PC-9 (cell line): ENCODE data around the gene CKS1B. TPM values are rescaled to one million over a fixed set of nuclear protein-coding genes. Genes with fewer than 3 reads are reported as not detected.

Experiments used
- Bru-seq: library from RNA; stranded (reverse); fragments of 400-500 nt; gene quantifications from one replicate; lab custom pipeline; 2021; lab: Mats Ljungman, UMichigan
- BruChase-seq, 2 experiments: library from RNA; stranded (reverse); fragments of 400-500 nt; gene quantifications; one replicate each; lab custom pipeline; 2021; lab: Mats Ljungman, UMichigan
- BruUV-seq: library from RNA; stranded (reverse); fragments of 400-500 nt; replicated peaks from 2 replicates; lab custom pipeline; 2021; lab: Mats Ljungman, UMichigan
- CTCF ChIA-PET: fragments of 300-600 bp; sonication (Branson Sonifier 250); formaldehyde crosslinking; loops from one replicate; lab custom pipeline; 2022; ENCODE audit warnings: antibody characterized with exemption; lab: Charles Lee
- POLR2A ChIA-PET: fragments of 300-600 bp; sonication (Branson Sonifier 250); formaldehyde crosslinking; loops from one replicate; lab custom pipeline; 2022; ENCODE audit warnings: antibody characterized with exemption; ENCODE audit not compliant: unreplicated experiment; lab: Charles Lee
- DNase-seq, 2 experiments: peaks; one replicate each; pipeline versions ENCODE4 v3.0.0 to v3.0.0-alpha.2; 2015 to 2022; ENCODE audit warnings: mixed read lengths in 1 of 2
- H2AFZ ChIP-seq: fragments of 200-600 bp; sonication (generic); 2 replicates; pipeline ENCODE4 v1.8.1; 2017; ENCODE audit warnings: antibody characterized with exemption
- H3F3A ChIP-seq: fragments of 200-600 bp; sonication (generic); 2 replicates; pipeline ENCODE4 v1.8.1; 2017; ENCODE audit warnings: antibody characterized with exemption, mild to moderate bottlenecking, low read depth; ENCODE audit not compliant: insufficient read depth
- H3K27ac ChIP-seq: fragments of 200-600 bp; sonication (generic); 2 replicates; pipeline ENCODE4 v1.6.1; 2016; ENCODE audit warnings: mixed run types
- H3K27me3 ChIP-seq: fragments of 200-600 bp; sonication (generic); 2 replicates; pipeline ENCODE4 v1.6.1; 2016; ENCODE audit warnings: low read depth, mixed run types; ENCODE audit not compliant: insufficient read depth
- H3K36me3 ChIP-seq: fragments of 200-600 bp; sonication (generic); 2 replicates; pipeline ENCODE4 v1.6.1; 2016; ENCODE audit warnings: low read depth, mixed run types
- H3K4me1 ChIP-seq: fragments of 200-600 bp; sonication (generic); replicated peaks from 2 replicates; pipeline ENCODE4 v1.6.1; 2016; ENCODE audit warnings: mixed run types; ENCODE audit not compliant: insufficient read depth
- H3K4me2 ChIP-seq: fragments of 200-600 bp; sonication (generic); 2 replicates; pipeline ENCODE4 v1.6.1; 2017; ENCODE audit warnings: mixed run types
- H3K4me3 ChIP-seq: fragments of 200-600 bp; sonication (generic); 2 replicates; pipeline ENCODE4 v1.6.1; 2016; ENCODE audit warnings: mixed run types
- H3K79me2 ChIP-seq: fragments of 200-600 bp; sonication (generic); 2 replicates; pipeline ENCODE4 v1.6.1; 2017; ENCODE audit warnings: low read depth, mixed run types
- H3K9me2 ChIP-seq: fragments of 200-600 bp; sonication (generic); 2 replicates; pipeline ENCODE4 v1.8.1; 2017; ENCODE audit warnings: mild to moderate bottlenecking; ENCODE audit not compliant: insufficient read depth
- H3K9me3 ChIP-seq: fragments of 200-600 bp; sonication (generic); 2 replicates; pipeline ENCODE4 v1.8.1; 2016; ENCODE audit warnings: low read depth; ENCODE audit not compliant: insufficient read depth
- H4K20me1 ChIP-seq: fragments of 200-600 bp; sonication (generic); 2 replicates; pipeline ENCODE4 v1.8.1; 2017; ENCODE audit not compliant: insufficient read depth
- EZH2 ChIP-seq: fragments of 200-600 bp; sonication (generic); IDR thresholded peaks from 2 replicates; pipeline ENCODE4 v1.8.0; 2017; ENCODE audit warnings: antibody characterized with exemption, low read depth
- intact Hi-C: fragments of 100-400 bp; cut with micrococcal nuclease; formaldehyde crosslinking; loops from one replicate; pipeline ENCODE4 v1.10.0; 2022; ENCODE audit not compliant: unreplicated experiment
- long read RNA-seq: library from polyadenylated mRNA; stranded (forward); transcript quantifications from one replicate; pipeline ENCODE4 v2.0.0, GENCODE V29; 2022
- total RNA-seq: library from RNA; stranded (reverse); gene quantifications from 2 replicates; pipeline ENCODE4 v1.2.3, GENCODE V29; 2021
- TF ChIP-seq, protein P1 (sequence below): fragments of 200-600 bp; sonication (generic); conservative IDR thresholded peaks from 2 replicates; pipeline ENCODE4 v1.6.1; 2017; ENCODE audit warnings: mixed run types, antibody characterized with exemption, mild to moderate bottlenecking, moderate library complexity

Gene CKS1B
- 236 and 300 TPM in 2 replicates for total RNA-seq
- Bru-seq, nascent RNA: percentile 97 among the genes with signal in this experiment
- percentile 95 among the genes with signal in this experiment for BruChase-seq, experiment 1, labeled RNA remaining after a 2-hour chase
- percentile 98 among the genes with signal in this experiment for BruChase-seq, experiment 2, labeled RNA remaining after a 6-hour chase
- long read RNA-seq, transcript CKS1B-201 (3 exons, 759 nt): major isoform, 421 of 696 reads
- long read RNA-seq, transcript CKS1B-204 (2 exons, 1,166 nt): minor isoform, 225 of 696 reads
- long read RNA-seq, transcript CKS1B-203 (3 exons, 912 nt): minor isoform, 15 of 696 reads
- long read RNA-seq, partial matches to known transcripts: 5 of 696 reads
- long read RNA-seq, other reads (novel, unspliced or antisense): 29 of 696 reads

GRCh38 chr1:154974102-154974807 is at the start of gene CKS1B:
TSS of gene CKS1B (plus strand) at chr1:154974681. CDS start at chr1:154974746, 65 bp downstream.
- H4K20me1 ChIP-seq: peaks cover 6% of the 10 kb centered on the region; the same call in 1 of the 2 replicates
- peak within 1 kb of the TSS; percentile 93 for H3K4me2 ChIP-seq
- peak within 1 kb of the TSS; percentile 97 for H3K27ac ChIP-seq
- no peaks in the 10 kb centered on the region for H3K27me3 ChIP-seq
- H3K79me2 ChIP-seq: peaks cover 69% of the 10 kb centered on the region
- no peaks in the 10 kb centered on the region for H3K9me2 ChIP-seq
- H2AFZ ChIP-seq: peak within 1 kb of the TSS; percentile 53
- no TSS peak for BruUV-seq
- ChIA-PET CTCF (interaction anchor here (0.6 to 1.5 kb wide), 3 partner anchors 9 to 111 kb away, joined by 3 to 22 read pairs (median 5); partner anchors contain the start of gene FLAD1), POLR2A (interaction anchor here (0.5 to 1.0 kb wide), 7 partner anchors 10 to 1016 kb away, joined by 3 to 26 read pairs (median 4); partner anchors contain the start of genes CRTC2 and PBXIP1)
- H3K36me3 ChIP-seq: peaks cover 19% of the 10 kb centered on the region
- TF ChIP-seq EZH2: no peak
- TF ChIP-seq, protein P1, sequence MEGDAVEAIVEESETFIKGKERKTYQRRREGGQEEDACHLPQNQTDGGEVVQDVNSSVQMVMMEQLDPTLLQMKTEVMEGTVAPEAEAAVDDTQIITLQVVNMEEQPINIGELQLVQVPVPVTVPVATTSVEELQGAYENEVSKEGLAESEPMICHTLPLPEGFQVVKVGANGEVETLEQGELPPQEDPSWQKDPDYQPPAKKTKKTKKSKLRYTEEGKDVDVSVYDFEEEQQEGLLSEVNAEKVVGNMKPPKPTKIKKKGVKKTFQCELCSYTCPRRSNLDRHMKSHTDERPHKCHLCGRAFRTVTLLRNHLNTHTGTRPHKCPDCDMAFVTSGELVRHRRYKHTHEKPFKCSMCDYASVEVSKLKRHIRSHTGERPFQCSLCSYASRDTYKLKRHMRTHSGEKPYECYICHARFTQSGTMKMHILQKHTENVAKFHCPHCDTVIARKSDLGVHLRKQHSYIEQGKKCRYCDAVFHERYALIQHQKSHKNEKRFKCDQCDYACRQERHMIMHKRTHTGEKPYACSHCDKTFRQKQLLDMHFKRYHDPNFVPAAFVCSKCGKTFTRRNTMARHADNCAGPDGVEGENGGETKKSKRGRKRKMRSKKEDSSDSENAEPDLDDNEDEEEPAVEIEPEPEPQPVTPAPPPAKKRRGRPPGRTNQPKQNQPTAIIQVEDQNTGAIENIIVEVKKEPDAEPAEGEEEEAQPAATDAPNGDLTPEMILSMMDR: no peak
- intact Hi-C loops: loop anchor here (1.0 to 5.0 kb wide), 3 partner anchors 43 to 348 kb away; partner anchors contain the start of genes RUSC1 and SLC50A1
- peak within 1 kb of the TSS; percentile 87 for H3K4me3 ChIP-seq
- DNase-seq: peak; percentile 96 to 100
- peaks cover 65% of the 10 kb centered on the region for H3F3A ChIP-seq
- peaks cover 48% of the 10 kb centered on the region for H3K4me1 ChIP-seq
- H3K9me3 ChIP-seq: no peaks in the 10 kb centered on the region

DNA sequence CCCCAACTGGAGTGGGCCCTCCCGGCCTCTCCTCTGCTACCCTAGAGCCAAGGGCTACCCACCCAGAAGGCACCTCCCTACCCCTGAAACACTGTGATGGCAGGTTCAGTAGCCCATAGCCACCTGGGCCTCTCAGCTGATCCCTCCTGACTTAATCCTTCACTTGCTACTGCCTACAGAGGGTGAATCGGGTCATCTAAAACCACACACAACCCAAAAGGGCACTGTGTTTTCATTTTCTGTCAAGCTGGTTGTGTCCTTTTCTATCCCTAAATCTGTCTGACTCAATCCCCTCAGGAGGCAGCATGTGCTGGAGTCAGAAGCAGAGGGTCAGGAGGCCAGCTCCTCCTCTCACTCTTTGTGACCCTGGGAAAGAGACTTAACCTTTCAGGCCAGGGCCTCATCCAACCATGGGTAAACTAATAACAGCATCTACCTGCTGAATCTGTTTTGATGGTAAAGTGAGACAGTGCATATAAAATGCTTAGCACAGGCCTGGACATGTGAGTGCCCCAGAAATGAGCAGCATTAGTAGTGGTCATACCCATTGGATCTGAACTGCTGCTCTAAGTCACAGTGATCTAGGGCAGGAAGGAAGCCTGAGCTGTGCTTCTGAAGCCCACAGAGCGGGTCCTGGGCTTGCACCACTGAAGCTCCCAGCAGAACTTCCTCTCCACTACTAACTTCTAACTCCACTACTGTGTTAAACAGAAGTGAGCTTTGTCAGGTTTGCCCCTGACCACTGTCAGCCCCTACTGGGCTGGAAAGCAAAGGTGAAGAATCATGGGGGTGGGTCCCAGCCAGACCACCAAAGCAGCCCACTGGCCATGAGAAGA is 48.9 kb upstream of the CKS1B start:
- ChIA-PET POLR2A (no interaction called here), CTCF (no interaction called here)
- DNase-seq: no peak
- H3K27ac ChIP-seq: no peak overlapping the region
- no peaks in the 10 kb centered on the region for H4K20me1 ChIP-seq
- intact Hi-C loops: no loop called here
- BruUV-seq: no TSS peak
- no peak overlapping the region for H2AFZ ChIP-seq
- no peaks in the 10 kb centered on the region for H3K9me2 ChIP-seq
- H3K4me1 ChIP-seq: no peaks in the 10 kb centered on the region
- no peak overlapping the region for H3K4me2 ChIP-seq
- no peaks in the 10 kb centered on the region for H3K79me2 ChIP-seq
- no peaks in the 10 kb centered on the region for H3K9me3 ChIP-seq
- no peaks in the 10 kb centered on the region for H3F3A ChIP-seq
- TF ChIP-seq EZH2: no peak
- H3K4me3 ChIP-seq: no peak overlapping the region
- H3K36me3 ChIP-seq: peaks cover 4% of the 10 kb centered on the region; the same call in 1 of the 2 replicates
- no peaks in the 10 kb centered on the region for H3K27me3 ChIP-seq

DNA sequence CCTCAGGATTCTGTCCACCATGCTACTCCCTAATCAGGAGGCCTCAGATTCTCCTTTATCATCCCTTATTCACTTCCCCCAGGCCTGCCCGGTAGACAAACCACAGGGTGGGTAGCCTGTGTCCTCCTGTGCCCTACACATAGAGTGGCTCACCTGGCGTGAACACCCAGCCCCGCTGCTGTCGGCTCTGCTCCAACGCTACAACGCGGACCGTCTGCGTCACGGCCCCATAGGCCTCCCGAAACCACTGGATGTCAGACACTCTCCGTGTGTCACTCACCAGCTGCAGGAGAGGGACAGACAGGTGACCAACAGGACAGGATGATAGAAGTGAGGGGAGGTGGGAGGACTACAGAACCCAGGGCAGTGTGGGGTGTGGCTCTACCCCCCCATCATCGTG is 48.3 kb upstream of the CKS1B start:
- intact Hi-C loops: no loop called here
- POLR2A ChIA-PET: no interaction called here
- Histone ChIP-seq H2AFZ (no peak overlapping the region), H3K9me3 (no peaks in the 10 kb centered on the region), H3K79me2 (no peaks in the 10 kb centered on the region), H3K36me3 (peaks cover 4% of the 10 kb centered on the region; the same call in 1 of the 2 replicates), H3K4me1 (no peaks in the 10 kb centered on the region), H3K27me3 (no peaks in the 10 kb centered on the region), H3F3A (0 out of 2 replicates have a peak, but pooled peaks cover under 1% of the 10 kb centered on the region), H3K4me3 (no peak overlapping the region), H3K9me2 (no peaks in the 10 kb centered on the region), H3K27ac (no peak overlapping the region), H3K4me2 (no peak overlapping the region), H4K20me1 (no peaks in the 10 kb centered on the region)
- no peak for DNase-seq
- no TSS peak for BruUV-seq
- TF ChIP-seq EZH2: no peak
- TF ChIP-seq, protein P1: no peak
- CTCF ChIA-PET: interaction anchor here (0.6 kb wide), 1 partner anchor 70 kb away, joined by 7 read pairs; no protein-coding TSS in a partner anchor
